ENCODE measurements around the gene ALAD.

- TF ChIP-seq CSRNP3 (CRISPR knock-in tag; IDR thresholded peaks at IDR 0.05): no peak
- TF ChIP-seq TSHZ2 (CRISPR knock-in tag; IDR thresholded peaks at IDR 0.05): no peak
- TF ChIP-seq ARNTL (CRISPR knock-in tag; IDR thresholded peaks at IDR 0.05; ENCODE audit: borderline replicate concordance, low read depth): no peak
- TF ChIP-seq PATZ1 (CRISPR knock-in tag; IDR thresholded peaks at IDR 0.05; ENCODE audit: borderline replicate concordance): no peak
Observed at GRCh38 chr9:113345190-113345589, 55.9 kb downstream of the ALAD start.

All from SK-N-SH treated with all-trans-retinoic acid at 6 μM for 48 hours (cell line).